Measurements from ENCODE around the gene DNAH2.

DNA sequence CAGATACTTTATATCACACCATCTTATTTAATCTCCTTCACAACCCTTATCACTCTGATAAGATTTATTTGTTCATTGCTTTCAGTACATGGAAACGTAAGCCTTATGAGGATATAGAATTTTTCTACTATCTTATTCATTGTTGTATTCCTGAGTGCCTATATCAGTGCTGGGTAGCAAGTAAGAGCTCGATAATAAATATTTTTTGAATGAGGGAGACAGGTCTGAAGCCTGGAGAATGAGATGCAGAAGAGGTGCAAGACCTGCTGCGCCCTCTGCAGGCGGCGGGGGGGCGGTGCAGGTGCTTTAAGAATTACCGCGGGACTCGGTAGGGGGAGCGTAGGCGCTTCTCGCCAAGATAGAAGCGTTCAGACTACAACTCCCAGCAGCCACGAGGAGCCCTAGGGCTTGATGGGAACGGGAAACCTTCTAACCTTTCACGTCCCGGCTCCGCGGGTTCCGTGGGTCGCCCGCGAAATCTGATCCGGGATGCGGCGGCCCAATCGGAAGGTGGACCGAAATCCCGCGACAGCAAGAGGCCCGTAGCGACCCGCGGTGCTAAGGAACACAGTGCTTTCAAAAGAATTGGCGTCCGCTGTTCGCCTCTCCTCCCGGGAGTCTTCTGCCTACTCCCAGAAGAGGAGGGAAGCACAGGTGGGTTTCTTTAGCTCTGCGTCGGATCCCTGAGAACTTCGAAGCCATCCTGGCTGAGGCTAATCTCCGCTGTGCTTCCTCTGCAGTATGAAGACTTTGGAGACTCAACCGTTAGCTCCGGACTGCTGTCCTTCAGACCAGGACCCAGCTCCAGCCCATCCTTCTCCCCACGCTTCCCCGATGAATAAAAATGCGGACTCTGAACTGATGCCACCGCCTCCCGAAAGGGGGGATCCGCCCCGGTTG is 29.4 kb upstream of the DNAH2 start, which contains the start of gene WRAP53:
- TF ChIP-seq SETDB1 (IDR thresholded peaks at IDR 0.05; ENCODE audit: insufficient read length, low read length) (no peak), ZNF639 (tag by site-specific recombination; IDR thresholded peaks at IDR 0.05) (peak; percentile 31; the same call in 1 of the 2 replicates), CTCF (tag by site-specific recombination; IDR thresholded peaks at IDR 0.05) (peak; percentile 99), TCF7L2 (IDR thresholded peaks at IDR 0.05; ENCODE audit: borderline replicate concordance, low read depth, low read length) (no peak), ZNF335 (tag by site-specific recombination; conservative IDR thresholded peaks at IDR 0.05) (peak; percentile 92), ZNF24 (tag by site-specific recombination; IDR thresholded peaks at IDR 0.05) (no peak), ZNF404 (tag by site-specific recombination; IDR thresholded peaks at IDR 0.05) (no peak)

All from HEK293 (cell line).